IMR-90 (cell line): ENCODE data around the gene ATP2B2.

Source experiments
- CEBPB ChIP-seq: IDR thresholded peaks from 2 replicates; pipeline ENCODE4 v1.6.1; 2012; ENCODE audit warnings: low read depth, low read length, improper control_type of control experiment
- CHD1 ChIP-seq: IDR thresholded peaks from 2 replicates; pipeline ENCODE4 v1.6.1; 2012; ENCODE audit warnings: low read depth, low read length, improper control_type of control experiment
- CTCF ChIP-seq: conservative IDR thresholded peaks from 2 replicates; pipeline ENCODE4 v1.5.1; 2012; ENCODE audit warnings: mild to moderate bottlenecking, low read depth, low read length, improper control_type of control experiment
- ELK1 ChIP-seq: fragments of 150-350 bp; IDR thresholded peaks from 2 replicates; pipeline ENCODE4 v1.6.1; 2016; ENCODE audit warnings: low read depth, mild to moderate bottlenecking, low read length, moderate library complexity, borderline replicate concordance
- FOS ChIP-seq: fragments of 150-350 bp; IDR thresholded peaks from 2 replicates; pipeline ENCODE4 v1.6.1; 2016; ENCODE audit warnings: low read depth, low read length
- MAFK ChIP-seq: IDR thresholded peaks from 2 replicates; pipeline ENCODE4 v1.6.1; 2012; ENCODE audit warnings: low read depth, low read length, improper control_type of control experiment
- POLR2A ChIP-seq: IDR thresholded peaks from 2 replicates; pipeline ENCODE4 v1.6.1; 2012; ENCODE audit warnings: mild to moderate bottlenecking, low read depth, low read length
- RAD21 ChIP-seq: IDR thresholded peaks from 2 replicates; pipeline ENCODE4 v1.6.1; 2012; ENCODE audit warnings: low read length, improper control_type of control experiment

GRCh38 chr3:10344944-10345575, 160.3 kb downstream of the ATP2B2 start:
- TF ChIP-seq CTCF (no peak), POLR2A (no peak), MAFK (no peak), RAD21 (no peak), CEBPB (no peak), ELK1 (no peak), FOS (no peak), CHD1 (no peak)
